HL-60 (cell line): ENCODE results near the gene MYL2.

Source experiments
- DNase-seq, 2 experiments: peaks; one replicate each; pipeline ENCODE4 v3.0.0-alpha.2; 2010 to 2020; ENCODE audit warnings: low read depth in 1 of 2, low spot score in 1 of 2
- H3K27ac ChIP-seq: fragments of 250-450 bp; sonication (Bioruptor Pico); replicated peaks from 2 replicates; pipeline ENCODE4 v1.5.1; 2020; ENCODE audit warnings: mild to moderate bottlenecking, moderate library complexity
- H3K27me3 ChIP-seq: fragments of 250-450 bp; sonication (Bioruptor Pico); 2 replicates; pipeline ENCODE4 v1.5.1; 2021; ENCODE audit warnings: mild to moderate bottlenecking, moderate library complexity; ENCODE audit not compliant: insufficient read depth, poor library complexity, severe bottlenecking
- H3K4me3 ChIP-seq: replicated peaks from 2 replicates; pipeline ENCODE4 v1.5.1; 2011; ENCODE audit warnings: mild to moderate bottlenecking, control low read depth, low read length; ENCODE audit not compliant: insufficient read depth
- GABPA ChIP-seq: IDR thresholded peaks from 2 replicates; pipeline ENCODE4 v1.6.1; 2012; ENCODE audit warnings: low read depth
- POLR2AphosphoS5 ChIP-seq: IDR thresholded peaks from 2 replicates; pipeline ENCODE4 v1.6.1; 2012; ENCODE audit warnings: low read depth
- SPI1 ChIP-seq: IDR thresholded peaks from 2 replicates; pipeline ENCODE4 v1.6.1; 2012; ENCODE audit warnings: low read depth, mild to moderate bottlenecking, borderline replicate concordance
- TF ChIP-seq, protein P1 (sequence below): IDR thresholded peaks from one replicate; pipeline ENCODE4 v1.5.1; 2011; ENCODE audit warnings: low read length, control low read depth, inconsistent platforms; ENCODE audit not compliant: insufficient read depth
- TF ChIP-seq, protein P2 (sequence below): IDR thresholded peaks from 2 replicates; pipeline ENCODE4 v1.6.1; 2012; ENCODE audit warnings: low read depth; ENCODE audit not compliant: insufficient replicate concordance

Gene MYL2

DNA sequence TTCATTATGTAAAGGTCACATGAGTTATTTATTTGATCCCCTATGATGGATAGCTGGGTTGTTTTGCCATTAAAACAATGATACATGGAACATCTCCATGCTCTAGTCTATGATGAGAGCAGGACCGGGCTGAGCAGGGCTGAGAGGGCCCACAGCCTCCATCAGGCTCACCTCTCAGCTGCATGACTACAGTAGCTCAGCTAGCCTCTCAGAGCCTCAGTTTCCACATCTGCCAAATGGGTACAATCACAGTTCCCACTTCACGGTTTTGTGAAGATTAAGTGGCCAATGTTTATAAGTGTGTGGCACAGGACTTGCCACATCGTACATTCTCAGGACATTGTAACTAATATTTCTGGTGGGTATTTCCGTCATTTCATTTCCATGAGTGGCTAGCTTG lies 19.9 kb upstream of the MYL2 start:
- Histone ChIP-seq H3K27ac (no peak overlapping the region), H3K27me3 (no peaks in the 10 kb centered on the region), H3K4me3 (no peak overlapping the region)
- DNase-seq = no peak
- TF ChIP-seq, protein P1, sequence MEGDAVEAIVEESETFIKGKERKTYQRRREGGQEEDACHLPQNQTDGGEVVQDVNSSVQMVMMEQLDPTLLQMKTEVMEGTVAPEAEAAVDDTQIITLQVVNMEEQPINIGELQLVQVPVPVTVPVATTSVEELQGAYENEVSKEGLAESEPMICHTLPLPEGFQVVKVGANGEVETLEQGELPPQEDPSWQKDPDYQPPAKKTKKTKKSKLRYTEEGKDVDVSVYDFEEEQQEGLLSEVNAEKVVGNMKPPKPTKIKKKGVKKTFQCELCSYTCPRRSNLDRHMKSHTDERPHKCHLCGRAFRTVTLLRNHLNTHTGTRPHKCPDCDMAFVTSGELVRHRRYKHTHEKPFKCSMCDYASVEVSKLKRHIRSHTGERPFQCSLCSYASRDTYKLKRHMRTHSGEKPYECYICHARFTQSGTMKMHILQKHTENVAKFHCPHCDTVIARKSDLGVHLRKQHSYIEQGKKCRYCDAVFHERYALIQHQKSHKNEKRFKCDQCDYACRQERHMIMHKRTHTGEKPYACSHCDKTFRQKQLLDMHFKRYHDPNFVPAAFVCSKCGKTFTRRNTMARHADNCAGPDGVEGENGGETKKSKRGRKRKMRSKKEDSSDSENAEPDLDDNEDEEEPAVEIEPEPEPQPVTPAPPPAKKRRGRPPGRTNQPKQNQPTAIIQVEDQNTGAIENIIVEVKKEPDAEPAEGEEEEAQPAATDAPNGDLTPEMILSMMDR = no peak
- no peak for TF ChIP-seq SPI1
- no peak for TF ChIP-seq GABPA

DNA sequence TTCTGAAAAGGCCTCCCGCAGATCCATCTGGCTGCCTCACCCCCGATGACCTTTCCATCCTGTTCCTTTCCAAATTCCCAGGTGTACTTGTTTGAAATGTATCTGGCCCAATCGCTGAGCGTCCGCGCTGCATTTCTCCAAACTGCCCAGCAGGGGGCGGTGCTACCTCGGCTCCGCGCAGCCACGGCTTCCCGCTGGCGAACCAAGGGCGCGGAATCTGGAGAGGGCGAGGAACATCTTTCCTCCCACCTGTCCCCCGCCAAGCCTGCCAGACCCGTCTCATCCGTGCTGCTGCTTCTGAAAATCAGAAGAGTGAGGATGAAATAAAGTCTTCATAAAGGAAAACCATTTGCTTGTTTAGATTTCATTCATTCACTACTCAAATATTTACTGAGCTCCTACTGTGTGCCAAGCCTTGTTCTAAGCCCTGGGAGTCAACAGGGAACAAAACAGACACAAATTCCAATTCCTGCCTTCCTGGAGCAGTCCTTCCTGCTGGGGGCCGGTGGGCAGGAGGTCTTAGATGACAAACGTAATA lies 16.8 kb upstream of the MYL2 start:
- peak; percentile 16 to 41 for DNase-seq
- TF ChIP-seq, protein P1 = peak; percentile 69
- TF ChIP-seq POLR2AphosphoS5 = no peak
- no peak for TF ChIP-seq GABPA
- no peak for TF ChIP-seq SPI1
- TF ChIP-seq, protein P2, sequence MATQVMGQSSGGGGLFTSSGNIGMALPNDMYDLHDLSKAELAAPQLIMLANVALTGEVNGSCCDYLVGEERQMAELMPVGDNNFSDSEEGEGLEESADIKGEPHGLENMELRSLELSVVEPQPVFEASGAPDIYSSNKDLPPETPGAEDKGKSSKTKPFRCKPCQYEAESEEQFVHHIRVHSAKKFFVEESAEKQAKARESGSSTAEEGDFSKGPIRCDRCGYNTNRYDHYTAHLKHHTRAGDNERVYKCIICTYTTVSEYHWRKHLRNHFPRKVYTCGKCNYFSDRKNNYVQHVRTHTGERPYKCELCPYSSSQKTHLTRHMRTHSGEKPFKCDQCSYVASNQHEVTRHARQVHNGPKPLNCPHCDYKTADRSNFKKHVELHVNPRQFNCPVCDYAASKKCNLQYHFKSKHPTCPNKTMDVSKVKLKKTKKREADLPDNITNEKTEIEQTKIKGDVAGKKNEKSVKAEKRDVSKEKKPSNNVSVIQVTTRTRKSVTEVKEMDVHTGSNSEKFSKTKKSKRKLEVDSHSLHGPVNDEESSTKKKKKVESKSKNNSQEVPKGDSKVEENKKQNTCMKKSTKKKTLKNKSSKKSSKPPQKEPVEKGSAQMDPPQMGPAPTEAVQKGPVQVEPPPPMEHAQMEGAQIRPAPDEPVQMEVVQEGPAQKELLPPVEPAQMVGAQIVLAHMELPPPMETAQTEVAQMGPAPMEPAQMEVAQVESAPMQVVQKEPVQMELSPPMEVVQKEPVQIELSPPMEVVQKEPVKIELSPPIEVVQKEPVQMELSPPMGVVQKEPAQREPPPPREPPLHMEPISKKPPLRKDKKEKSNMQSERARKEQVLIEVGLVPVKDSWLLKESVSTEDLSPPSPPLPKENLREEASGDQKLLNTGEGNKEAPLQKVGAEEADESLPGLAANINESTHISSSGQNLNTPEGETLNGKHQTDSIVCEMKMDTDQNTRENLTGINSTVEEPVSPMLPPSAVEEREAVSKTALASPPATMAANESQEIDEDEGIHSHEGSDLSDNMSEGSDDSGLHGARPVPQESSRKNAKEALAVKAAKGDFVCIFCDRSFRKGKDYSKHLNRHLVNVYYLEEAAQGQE = no peak
- H3K4me3 ChIP-seq = no peak overlapping the region
- H3K27ac ChIP-seq = no peak overlapping the region
- no peaks in the 10 kb centered on the region for H3K27me3 ChIP-seq

GRCh38 chr12:110936367-110937103 lies 16.2 kb upstream of the MYL2 start:
- TF ChIP-seq, protein P2 = no peak
- no peak for TF ChIP-seq SPI1
- TF ChIP-seq POLR2AphosphoS5 = no peak
- TF ChIP-seq GABPA = no peak
- TF ChIP-seq, protein P1 = no peak
- Histone ChIP-seq H3K27ac (no peak overlapping the region), H3K4me3 (no peak overlapping the region), H3K27me3 (no peaks in the 10 kb centered on the region)
- no peak for DNase-seq

DNA sequence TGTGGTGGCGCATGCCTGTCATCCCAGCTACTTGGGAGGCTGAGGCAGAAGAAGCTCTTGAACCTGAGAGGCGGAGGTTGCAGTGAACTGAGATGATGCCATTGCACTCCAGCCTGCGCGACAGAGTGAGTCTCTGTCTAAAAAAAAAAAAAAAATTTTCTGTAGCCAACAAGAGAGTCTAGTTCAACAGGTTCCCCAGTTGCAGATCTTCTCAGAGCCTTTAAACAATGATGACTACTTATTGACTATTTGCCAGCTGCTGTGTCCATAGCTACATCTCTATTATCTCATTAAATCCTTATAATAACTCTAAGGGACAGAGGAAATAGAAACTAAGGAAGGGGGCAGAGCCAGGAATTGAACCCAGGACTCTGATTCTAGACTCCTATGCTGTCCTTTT lies 15.2 kb upstream of the MYL2 start:
- no peak for DNase-seq
- no peak overlapping the region for H3K27ac ChIP-seq
- no peaks in the 10 kb centered on the region for H3K27me3 ChIP-seq
- no peak overlapping the region for H3K4me3 ChIP-seq
- TF ChIP-seq GABPA (no peak), POLR2AphosphoS5 (no peak), SPI1 (no peak)
- TF ChIP-seq, protein P2 = no peak
- TF ChIP-seq, protein P1 = no peak
